A549 (cell line): Measurements from ENCODE around the gene PTCD3.

Experiments used
- BCL3 ChIP-seq: fragments of >200 bp; sonication (Bioruptor Twin); formaldehyde crosslinking; IDR thresholded peaks from 3 replicates; pipeline ENCODE4 v1.6.1; 2016
- EP300 ChIP-seq, 2 experiments: fragments of >200 bp; sonication (Bioruptor Twin); formaldehyde crosslinking; IDR thresholded peaks; 2 replicates in 1 of 2; 3 replicates in 1 of 2; pipeline ENCODE4 v1.6.1; 2016 to 2017
- FOSL2 ChIP-seq, 2 experiments: fragments of 450-650 bp in 1 of 2; fragments of >200 bp in 1 of 2; sonication (Bioruptor Twin) in 1 of 2; formaldehyde crosslinking; IDR thresholded peaks; 2 replicates each; pipeline versions ENCODE4 v1.5.0 to v1.6.1; 2016 to 2020; ENCODE audit warnings: mild to moderate bottlenecking in 1 of 2, moderate library complexity in 1 of 2
- NR3C1 ChIP-seq: fragments of >200 bp; sonication (Bioruptor Twin); formaldehyde crosslinking; IDR thresholded peaks from 3 replicates; pipeline ENCODE4 v1.6.1; 2017
- POLR2A ChIP-seq: IDR thresholded peaks from 2 replicates; pipeline ENCODE4 v1.6.1; 2012; ENCODE audit warnings: mild to moderate bottlenecking, low read length
- RAD21 ChIP-seq, 2 experiments: fragments of >200 bp in 1 of 2; sonication (Bioruptor Twin) in 1 of 2; formaldehyde crosslinking in 1 of 2; IDR thresholded peaks in 1 of 2; conservative IDR thresholded peaks in 1 of 2; 2 replicates in 1 of 2; 3 replicates in 1 of 2; pipeline ENCODE4 v1.6.1; 2012 to 2018; ENCODE audit warnings: inconsistent platforms in 1 of 2
- SREBF2 ChIP-seq: fragments of 450-650 bp; IDR thresholded peaks from 2 replicates; pipeline ENCODE4 v1.6.1; 2014; ENCODE audit warnings: mild to moderate bottlenecking, moderate library complexity
- TF ChIP-seq, protein P1 (sequence below): fragments of >200 bp; sonication (Bioruptor Twin); formaldehyde crosslinking; IDR thresholded peaks from 3 replicates; pipeline ENCODE4 v1.5.1; 2016

GRCh38 chr2:86174445-86174844 is 68.4 kb downstream of the PTCD3 start:
- TF ChIP-seq, protein P1, sequence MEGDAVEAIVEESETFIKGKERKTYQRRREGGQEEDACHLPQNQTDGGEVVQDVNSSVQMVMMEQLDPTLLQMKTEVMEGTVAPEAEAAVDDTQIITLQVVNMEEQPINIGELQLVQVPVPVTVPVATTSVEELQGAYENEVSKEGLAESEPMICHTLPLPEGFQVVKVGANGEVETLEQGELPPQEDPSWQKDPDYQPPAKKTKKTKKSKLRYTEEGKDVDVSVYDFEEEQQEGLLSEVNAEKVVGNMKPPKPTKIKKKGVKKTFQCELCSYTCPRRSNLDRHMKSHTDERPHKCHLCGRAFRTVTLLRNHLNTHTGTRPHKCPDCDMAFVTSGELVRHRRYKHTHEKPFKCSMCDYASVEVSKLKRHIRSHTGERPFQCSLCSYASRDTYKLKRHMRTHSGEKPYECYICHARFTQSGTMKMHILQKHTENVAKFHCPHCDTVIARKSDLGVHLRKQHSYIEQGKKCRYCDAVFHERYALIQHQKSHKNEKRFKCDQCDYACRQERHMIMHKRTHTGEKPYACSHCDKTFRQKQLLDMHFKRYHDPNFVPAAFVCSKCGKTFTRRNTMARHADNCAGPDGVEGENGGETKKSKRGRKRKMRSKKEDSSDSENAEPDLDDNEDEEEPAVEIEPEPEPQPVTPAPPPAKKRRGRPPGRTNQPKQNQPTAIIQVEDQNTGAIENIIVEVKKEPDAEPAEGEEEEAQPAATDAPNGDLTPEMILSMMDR = no peak
- TF ChIP-seq SREBF2 (no peak), EP300 (IDR thresholded peaks at IDR 0.05) (no peak), FOSL2 (IDR thresholded peaks at IDR 0.05) (no peak), FOSL2 (CRISPR knock-in tag; IDR thresholded peaks at IDR 0.05) (no peak), NR3C1 (no peak), POLR2A (no peak), RAD21 (conservative IDR thresholded peaks at IDR 0.05 in 1 of 2, IDR thresholded peaks at IDR 0.05 in 1 of 2) (no peak), BCL3 (no peak)
